Skin of body (tissue), 2 donors: Measurements from ENCODE around the gene PAFAH2. TPM values are rescaled to one million over a fixed set of nuclear protein-coding genes. Genes with fewer than 3 reads are reported as not detected.

Experiments used
- DNase-seq: peaks from one replicate; lab custom pipeline; 2025; lab: John Stamatoyannopoulos, UW
- total RNA-seq: library from RNA; depleted of rRNA; stranded (reverse); fragments of >200 nt; gene quantifications from one replicate; pipeline ENCODE4 v1.2.3, GENCODE V29; 2014

PAFAH2 gene
- total RNA-seq, 1 donor from 2014 or later = 10.2 TPM

DNA sequence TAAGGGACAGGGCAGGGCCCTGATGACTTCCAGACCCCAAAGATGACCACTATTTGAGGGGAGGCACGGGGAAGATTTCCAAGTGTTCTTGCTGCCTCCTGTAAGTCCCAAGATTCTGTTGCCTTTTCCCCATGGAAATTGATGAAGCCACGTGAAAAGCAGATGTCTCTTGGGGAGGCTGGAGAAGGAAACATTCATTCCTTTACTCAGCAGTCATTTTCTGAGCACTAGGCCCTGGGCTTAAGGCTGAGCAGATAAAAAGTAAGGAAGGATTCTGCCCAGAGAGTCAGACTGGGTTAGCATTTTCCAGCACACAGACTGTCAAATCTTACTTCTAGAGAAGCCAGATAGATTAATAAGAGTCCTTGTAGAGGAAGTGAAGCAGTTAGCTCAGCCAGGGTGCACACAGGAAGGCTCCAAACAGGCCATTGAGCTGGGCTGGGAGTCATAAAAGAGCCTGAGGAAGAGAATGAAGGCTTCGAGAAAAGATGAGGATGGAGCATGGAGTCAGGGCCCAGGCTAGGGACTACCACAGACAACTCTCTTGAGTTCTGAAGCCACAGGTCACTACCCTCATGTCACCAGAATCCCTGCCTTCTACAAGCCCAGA lies 33.9 kb upstream of the PAFAH2 start:
- DNase-seq = peak; percentile 41

DNA sequence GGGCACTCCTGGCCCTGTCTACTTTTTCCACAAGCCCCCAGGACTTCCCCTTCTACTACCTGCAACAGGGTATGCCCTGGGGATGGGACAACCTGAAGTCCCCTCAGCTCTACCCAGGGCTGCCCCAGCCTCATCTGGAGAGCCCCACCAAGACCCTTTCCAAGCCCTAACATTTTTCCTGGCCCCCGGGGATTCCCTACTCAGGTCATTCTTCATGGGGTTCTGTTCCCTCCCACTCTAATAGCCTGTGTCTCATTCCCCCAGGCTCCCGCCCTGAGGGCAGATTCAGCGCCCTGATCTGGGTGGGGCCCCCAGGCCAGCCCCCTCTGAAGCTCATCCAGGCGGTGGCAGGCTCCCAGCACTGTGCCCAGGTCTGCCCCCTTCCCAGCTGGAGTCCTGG lies 33.3 kb upstream of the PAFAH2 start:
- DNase-seq = no peak

DNA sequence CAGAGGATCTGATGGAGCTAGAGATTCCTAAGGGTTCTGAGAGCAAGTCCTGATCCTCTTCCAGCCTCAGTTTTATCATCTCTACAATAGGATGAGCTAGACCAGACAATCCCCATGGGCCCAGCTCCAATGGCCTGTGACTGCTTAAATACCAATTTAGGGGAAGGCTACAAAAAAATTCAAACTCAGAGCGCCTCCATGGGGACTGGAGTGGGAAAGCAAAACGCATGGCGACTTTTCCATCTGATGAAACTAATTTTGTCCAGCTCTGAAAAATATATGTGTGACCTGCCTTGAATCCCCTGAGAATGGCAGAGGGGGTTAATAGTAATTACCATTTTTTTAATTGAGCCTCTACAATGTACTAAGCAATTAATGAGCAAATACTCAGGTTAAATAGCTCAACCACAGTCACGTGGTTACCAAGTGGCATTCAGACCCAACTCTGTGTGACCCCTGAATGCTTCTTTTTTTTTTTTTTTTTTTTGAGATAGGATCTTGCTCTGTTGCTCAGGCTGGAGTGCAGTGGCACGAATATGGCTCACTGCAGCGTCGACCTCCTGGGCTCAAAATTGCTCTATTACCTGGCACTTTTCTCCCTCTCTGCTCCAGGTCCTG lies 32.1 kb upstream of the PAFAH2 start:
- no peak for DNase-seq

DNA sequence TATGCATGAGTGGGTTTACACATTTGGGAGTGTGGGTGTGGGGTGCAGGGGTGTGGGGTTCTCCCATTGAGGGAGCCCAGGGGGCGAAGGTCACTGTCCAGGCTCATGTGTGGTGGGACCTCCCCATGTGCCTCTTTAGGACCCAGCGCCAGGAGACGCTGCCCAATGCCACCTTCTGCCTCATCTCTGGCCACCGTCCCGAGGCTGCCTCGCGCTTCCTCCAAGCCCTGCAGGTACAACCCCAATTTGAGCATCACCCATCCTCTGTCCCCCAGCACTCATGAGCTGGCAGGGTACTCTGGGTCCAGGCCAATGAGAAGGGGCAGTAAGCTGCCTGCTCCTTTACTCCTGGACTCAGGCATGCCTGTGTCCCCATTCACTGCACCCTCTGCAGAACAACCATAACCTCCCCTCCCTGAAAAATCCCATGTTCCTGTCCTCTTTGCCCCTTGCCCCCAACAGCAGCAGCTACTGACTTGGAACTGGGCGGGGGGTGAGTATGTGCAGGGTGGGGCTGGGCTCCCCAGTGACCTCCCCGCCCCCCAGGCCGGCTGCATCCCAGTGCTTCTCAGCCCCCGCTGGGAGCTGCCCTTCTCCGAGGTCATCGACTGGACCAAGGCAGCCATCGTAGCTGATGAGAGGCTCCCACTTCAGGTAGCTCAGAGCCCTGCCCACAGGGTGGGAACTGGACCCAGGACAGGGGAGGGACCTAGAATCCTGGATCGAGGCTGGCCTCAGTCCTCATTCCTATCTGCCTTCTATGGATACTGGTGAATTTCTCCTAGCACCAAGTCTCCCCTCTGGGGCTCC lies 31.4 kb upstream of the PAFAH2 start:
- no peak for DNase-seq

DNA sequence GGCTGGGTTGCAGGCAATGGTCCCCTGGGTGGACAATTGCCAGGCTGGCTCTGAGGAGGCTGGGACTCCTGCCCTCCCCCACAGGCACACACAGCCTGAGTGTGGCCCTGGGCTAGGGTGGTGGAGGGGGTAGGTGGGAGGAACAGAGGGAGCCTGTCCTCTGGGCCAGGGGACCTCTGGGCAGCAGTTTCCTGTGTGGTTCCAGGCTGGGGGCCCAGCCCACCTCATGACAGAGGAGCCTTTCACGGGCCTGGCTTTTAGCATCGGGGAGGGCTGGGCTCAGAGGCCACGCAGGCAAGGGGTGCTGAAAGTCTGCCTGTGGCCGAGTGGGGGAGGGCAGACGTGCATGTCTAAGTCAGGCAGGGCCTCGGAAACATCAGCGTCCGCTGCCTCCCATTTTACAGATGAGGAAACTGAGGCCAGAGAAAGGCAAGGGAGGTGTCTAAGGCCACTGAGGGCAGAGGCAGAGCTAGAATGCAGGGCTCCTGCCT lies 30.7 kb upstream of the PAFAH2 start:
- no peak for DNase-seq

DNA sequence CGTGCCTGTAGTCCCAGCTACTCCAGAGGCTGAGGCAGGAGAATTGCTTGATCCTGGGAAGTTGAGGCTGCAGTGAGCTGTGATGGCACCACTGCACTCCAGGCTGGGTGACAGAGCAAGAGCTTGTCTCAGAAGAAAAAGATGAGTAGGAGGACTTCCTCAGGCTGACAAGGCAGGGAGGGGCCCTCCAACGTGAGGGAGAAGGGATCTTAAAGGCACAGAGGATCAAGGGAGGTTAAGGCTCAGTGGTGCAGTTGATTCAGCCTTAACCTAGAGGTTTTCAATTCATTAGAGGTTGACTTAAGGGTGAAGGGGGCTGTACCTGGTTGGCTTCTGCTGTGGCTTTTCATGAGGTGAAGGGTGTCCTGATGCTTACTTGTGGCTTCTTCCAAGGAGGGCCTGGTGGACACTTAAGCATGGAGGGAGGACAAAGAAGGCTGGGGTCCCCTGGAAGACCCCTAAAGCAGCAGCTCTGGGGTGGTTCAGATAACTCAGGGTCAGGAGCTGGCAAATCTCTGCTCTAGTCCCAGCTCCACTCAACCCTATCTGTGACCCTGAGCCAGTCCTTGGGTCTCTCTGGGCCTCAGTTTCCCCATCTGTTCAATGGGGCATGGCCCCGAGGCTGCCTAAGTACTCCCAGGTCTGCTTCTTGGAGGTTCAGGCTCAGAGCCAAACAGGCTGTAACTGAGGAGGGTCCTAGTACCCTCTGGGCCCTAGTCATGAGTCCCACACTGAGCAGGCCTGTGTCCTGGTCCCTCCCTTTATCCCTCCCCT lies 30.0 kb upstream of the PAFAH2 start:
- DNase-seq = no peak

DNA sequence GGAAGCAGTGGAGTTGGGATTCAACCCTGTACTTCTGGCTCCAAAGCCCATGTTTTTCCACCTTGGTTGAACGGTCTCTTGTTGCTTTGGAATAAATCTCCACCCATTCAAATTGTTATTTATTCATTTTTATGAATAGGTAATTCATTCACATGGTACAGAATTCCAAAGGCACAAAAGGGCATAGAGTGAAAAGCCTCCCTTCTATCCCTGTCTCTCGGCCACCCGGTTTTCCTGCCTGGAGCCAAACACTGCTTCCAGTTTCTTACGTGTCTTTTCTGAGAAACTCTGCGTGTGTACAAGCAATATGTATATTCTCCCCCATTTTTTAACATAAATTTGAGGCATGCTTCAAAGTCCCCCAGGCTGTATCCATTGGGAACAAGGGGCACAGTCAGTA lies 27.7 kb upstream of the PAFAH2 start:
- no peak for DNase-seq

DNA sequence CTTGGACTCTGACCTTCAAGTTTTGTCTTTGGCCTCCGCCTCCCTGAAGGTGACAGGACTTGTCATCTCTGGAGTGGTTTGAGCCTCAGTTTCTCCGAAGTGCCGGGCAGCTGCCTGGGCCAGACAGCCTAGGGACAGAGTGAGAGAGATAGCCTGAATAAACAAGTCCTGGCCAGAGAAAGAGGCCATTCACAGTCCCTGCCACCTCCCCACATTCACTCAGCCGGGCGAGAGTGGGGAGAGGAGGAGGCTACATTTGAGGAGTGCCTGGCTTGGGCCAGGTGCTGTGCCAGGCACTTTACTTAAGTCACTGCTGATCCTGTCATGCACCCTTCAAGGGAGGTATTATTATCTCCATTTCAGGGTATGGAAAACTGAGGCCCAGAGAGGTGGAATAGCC lies 27.2 kb upstream of the PAFAH2 start:
- no peak for DNase-seq

DNA sequence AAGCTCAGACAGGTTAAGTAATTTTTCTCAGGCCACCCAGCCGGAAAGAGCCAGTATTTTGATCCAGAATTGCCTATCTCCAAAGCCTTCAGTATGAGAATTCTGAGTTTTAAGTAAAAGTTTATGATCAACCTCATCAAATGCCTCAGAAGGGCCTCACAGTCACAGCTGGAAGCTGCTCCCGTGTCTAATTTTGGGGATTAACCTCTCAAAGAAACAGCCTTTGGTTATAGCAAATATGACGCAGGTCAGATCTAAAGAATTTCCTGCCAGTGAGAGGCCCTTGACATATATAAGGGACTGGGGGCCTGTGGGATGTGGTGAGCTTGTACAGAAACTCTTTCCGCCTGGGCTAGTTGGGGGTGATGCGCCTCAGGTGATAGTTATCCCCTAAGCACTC lies 26.0 kb upstream of the PAFAH2 start:
- DNase-seq = no peak

DNA sequence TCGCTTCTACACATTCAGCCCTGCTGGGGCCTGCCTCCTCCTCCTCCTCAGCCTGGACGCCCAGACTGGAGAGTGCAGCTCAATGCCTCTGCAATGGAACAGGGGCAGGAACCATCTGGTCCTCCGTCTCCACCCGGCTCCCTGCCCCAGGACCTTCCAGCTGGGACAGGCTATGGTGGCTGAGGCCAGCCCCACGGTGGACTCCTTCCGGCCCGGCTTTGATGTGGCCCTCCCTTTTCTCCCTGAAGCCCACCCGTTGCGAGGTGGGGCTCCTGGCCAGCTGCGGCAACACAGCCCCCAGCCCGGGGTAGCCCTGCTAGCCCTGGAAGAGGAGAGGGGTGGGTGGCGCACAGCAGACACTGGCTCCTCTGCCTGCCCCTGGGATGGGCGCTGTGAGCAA lies 25.1 kb upstream of the PAFAH2 start:
- no peak for DNase-seq

DNA sequence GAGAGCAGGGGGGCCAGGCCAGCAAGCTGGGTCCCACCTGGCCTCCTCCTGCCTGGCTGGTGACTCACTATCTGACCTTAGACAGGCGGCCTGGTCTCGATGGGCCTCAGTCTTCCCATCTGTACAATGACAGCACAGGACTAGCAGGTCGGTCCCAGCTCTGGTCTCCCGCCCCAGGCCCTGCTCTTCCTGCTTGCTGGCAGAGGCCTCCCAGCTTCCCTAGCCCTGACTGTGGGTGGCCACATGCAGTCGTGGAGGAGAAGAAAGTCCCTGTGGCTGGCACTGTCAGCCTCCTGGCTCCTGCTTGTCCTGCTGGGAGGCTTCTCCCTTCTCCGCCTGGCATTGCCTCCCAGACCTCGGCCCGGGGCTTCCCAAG lies 24.5 kb upstream of the PAFAH2 start:
- no peak for DNase-seq

DNA sequence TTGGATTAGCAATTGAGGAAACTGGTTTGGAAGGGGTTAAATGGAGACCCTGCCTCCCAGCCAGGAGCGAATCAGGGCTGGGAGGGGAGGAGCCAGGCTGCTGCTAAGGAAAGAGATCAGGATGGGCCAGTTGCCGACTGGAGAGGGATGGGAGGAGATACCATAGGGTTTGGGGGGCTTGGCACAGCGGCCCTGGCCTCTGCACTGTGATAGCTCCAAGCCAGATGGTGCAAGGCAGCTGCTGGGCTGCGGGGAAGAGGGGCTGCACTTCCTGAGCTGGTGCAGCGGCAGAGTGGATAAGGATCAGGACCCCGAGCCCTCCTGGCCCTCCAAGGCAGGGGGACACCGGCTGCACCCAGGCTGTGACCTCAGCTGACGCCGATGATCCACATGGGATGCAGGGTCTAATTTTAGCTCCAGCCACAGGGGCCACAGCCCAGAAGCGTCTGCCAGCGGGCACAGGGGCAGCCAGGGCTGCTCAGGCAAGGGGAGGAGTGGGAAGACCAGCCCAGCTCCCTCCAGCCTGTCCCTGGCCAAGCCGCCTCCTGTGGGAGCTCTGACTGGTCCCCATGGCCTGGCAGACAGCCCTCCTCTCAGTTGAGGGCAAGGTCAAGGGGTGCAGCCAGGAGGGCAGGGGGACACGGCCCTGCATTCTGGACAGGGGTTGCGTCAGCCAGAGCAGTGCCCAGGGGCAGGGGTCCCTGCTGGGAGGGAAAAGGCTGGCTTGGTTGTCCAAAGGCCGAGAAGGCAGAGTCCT lies 24.0 kb upstream of the PAFAH2 start, which contains the start of gene EXTL1:
TSS of gene EXTL1 (plus strand) at position 129 of the 757 bp plus-strand sequence. CDS start 872 bp downstream, outside the sequence.
- peak; percentile 56 for DNase-seq

DNA sequence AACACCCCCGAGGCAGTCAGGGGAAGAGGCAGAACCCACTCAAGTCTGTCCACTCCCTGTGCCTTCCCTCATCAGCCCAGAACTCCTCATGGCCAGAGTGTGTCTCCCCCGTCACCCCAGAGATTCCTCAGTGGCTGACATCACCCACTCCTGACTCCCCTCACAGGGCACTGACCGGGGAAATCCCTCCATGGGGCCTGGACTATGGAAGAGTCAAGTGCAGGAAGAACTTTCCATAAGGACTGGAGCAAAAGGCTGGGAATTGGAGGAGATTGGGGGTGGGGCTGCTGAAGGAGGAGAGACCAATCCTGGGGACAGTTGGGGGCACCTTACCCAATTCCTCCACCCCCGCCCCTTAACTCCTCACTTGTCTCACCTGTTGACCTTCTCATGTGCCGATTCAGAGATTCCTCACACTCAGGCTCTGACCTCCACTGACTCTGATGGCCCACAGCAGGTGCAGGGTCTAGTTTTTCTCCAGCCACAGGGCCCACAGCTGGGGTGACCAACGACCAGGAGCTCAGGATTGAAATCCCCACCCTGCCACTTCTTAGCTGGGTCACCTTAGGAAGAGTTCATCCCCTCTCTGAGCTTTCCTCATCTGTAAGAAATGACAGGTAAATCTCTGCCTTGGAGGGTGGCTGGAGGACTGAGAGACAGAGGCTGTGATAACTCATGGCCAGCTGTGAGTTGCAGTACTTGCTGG lies 23.2 kb upstream of the PAFAH2 start:
- no peak for DNase-seq

DNA sequence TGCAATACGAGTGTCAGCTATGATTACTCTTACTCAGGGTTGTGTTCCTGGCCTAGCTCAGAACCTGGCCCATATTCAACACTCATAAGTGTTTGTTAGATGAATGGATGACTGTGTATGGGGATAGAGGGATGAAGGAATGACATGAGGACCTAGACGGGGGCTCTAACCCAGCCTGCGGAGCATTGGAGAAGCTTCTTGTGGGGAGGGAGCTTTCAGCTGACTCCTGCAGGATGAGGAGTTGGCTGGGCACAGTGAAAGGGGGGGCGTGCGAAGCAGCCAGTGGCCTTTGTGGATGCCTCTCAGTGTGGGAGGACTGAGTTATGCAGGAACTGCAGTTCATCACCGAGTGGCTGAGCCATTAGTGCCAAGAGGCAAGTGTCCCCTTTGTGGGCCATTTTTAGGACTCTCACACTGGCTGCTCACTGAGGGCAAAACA lies 22.5 kb upstream of the PAFAH2 start:
- no peak for DNase-seq

DNA sequence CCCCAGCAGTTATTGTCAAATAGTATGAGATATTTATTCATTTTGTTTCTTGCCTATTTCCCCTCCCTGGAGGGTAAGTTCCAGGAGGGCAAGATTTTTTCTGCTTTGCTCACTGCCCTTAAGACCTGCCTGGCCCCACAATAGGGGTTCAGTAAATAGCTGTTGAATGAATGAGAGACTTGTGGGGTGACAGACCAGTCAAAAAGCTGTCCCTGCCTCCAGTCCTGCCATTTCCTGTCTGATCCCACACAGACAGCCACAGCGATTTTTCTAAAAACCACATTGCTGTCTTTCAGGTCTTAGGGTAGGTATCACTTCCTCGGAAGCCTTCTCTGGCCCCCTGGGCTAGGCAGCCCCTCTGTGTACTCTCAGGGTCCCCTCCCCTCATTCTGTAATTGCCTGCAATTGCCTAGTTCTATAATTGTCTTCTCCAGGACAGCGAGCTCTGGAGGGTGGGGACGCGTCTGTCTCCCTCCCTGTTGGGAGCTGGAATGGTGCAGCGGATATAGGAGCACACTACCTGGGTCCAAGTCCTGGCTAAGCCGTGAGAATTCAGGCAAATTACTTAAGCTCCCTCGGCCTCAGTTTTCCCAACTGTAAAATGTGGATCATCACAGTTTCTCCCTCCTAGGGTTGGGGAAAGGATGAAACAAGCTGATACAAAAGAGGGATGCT lies 21.9 kb upstream of the PAFAH2 start:
- no peak for DNase-seq

DNA sequence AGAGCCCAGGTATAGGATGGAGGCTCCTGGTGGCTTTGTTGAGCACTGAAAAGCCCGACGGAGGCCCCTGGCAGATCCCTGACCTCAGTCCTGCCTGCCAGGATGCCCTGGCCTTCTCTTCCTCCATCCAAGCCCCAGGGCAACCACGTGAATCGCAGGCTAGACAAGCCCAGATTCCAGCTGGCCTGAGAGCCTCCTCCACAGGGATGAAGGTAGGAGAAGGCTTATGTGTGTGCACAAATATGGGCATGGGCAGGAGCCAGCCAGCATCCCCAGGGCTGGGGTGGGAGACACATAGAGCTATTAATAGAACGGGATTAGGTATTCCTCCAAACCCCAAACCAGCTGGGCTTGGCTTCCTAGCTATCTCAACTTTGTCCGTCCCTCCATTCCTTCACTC lies 19.7 kb upstream of the PAFAH2 start:
- DNase-seq = no peak

DNA sequence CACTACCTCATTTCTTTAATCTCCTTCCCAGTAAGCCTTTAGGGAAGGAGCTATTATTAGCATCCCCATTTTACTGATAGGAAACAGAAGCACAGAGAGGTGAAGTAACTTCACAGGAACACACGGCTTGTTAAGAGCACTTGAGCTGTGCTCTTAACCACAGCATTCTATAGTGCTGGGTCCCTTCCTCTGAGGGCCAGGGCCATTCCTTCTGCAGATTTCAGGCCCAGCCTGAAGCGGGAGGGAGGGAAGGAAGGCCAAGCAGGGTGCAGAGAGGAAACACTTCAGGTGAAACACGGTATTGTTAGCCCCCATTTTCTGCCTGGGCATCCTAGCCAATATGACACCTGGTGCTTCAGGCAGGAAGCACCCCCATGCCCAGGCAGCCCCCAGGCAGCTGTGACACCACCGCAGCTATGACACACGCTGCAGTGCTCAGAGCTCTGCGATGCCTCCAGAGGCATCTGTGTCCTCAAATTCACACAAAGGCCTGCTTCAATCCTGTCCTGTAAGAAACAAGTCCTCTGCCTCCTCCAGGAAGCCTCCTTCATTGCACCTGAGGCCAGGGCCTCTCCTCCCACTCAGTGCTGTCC lies 19.2 kb upstream of the PAFAH2 start:
- no peak for DNase-seq

DNA sequence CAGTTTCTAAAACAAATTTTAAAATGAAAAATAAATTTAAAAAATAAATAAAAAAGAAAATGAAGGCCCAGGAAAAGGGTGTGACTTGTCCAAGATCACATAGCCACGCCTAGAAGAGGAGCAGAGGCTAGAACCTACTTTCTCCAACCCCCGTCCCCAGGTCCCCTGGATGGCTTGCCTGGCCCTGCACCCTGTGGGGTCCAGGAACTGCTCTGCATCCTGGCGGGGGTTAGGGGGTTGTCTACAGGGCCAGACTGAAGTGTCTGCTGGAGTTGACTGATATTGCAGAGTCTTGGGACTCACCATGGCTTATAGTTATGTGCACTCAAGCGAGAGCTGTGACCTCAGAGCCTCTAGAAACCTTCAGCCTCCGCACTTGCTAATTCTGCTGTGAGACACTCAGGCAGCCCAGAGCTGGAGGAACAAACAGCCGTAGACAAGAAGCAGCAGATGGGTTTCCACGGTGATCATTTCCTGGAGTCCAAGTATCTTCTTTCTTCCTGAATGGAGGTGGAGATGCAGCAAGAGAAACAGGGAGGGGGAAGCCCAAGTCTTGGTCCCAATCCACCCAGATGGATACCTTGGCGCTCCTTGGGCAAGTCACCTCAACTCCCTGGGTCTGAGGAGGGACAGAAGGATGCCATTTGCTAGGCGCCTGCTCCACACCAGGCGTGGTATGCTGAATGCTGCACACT lies 18.5 kb upstream of the PAFAH2 start:
- no peak for DNase-seq

DNA sequence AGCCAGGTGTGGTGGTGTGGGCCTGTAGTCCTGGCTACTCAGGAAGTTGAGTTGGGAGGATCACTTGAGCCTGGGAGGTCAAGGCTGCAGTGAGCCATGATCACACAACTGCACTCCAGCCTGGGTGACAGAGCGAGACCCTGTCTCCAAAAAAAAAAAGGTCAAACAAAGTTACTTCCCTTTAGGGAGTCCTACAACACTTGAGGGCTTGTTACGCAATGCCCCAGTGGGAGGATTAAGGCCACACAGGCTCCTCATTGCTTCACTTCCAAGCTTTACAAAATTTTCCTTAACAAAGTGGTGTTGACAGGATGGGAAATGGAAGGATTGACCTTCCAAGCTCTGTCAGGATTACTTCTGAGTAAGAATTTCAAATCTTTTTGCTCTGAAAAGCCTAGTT lies 17.5 kb upstream of the PAFAH2 start:
- no peak for DNase-seq
